OCI-LY7 (cell line): ENCODE results near the gene SGF29. TPM values are rescaled to one million over a fixed set of nuclear protein-coding genes. Genes with fewer than 3 reads are reported as not detected.

Experiments used
- Bru-seq: library from RNA; stranded (reverse); fragments of 400-500 nt; gene quantifications from one replicate; lab custom pipeline; 2021; lab: Mats Ljungman, UMichigan
- BruChase-seq, 2 experiments: library from RNA; stranded (reverse); fragments of 400-500 nt; gene quantifications; one replicate each; lab custom pipeline; 2021; lab: Mats Ljungman, UMichigan
- BruUV-seq: library from RNA; stranded (reverse); fragments of 400-500 nt; replicated peaks from 2 replicates; lab custom pipeline; 2021; lab: Mats Ljungman, UMichigan
- CTCF ChIA-PET: fragments of 300-600 bp; sonication (Branson Sonifier 250); formaldehyde crosslinking; loops from one replicate; lab custom pipeline; 2022; ENCODE audit warnings: antibody characterized with exemption; ENCODE audit not compliant: unreplicated experiment; lab: Charles Lee
- POLR2A ChIA-PET: fragments of 300-600 bp; sonication (Branson Sonifier 250); formaldehyde crosslinking; loops from one replicate; lab custom pipeline; 2022; ENCODE audit warnings: antibody characterized with exemption; lab: Charles Lee
- DNase-seq: peaks from one replicate; pipeline ENCODE4 v3.0.0-alpha.2; 2015; ENCODE audit warnings: low spot score
- H2AFZ ChIP-seq: fragments of 200-600 bp; sonication (generic), shearing (Covaris generic); 2 replicates; pipeline ENCODE4 v1.6.1; 2014; ENCODE audit warnings: mild to moderate bottlenecking, antibody characterized with exemption, low read length, moderate library complexity
- H3K27ac ChIP-seq: fragments of 200-600 bp; sonication (generic); 2 replicates; pipeline ENCODE4 v1.5.1; 2014; ENCODE audit warnings: mixed run types, low read depth, mild to moderate bottlenecking, moderate library complexity, low read length, inconsistent platforms; ENCODE audit not compliant: poor library complexity, severe bottlenecking
- H3K36me3 ChIP-seq: fragments of 200-600 bp; sonication (generic); 2 replicates; pipeline ENCODE4 v1.6.1; 2014; ENCODE audit warnings: mild to moderate bottlenecking, antibody characterized with exemption, low read length, moderate library complexity, mixed read lengths; ENCODE audit not compliant: insufficient read depth
- H3K4me1 ChIP-seq: fragments of 200-600 bp; sonication (generic); 2 replicates; pipeline ENCODE4 v1.5.1; 2014; ENCODE audit warnings: mild to moderate bottlenecking, low read length; ENCODE audit not compliant: insufficient read depth, poor library complexity, severe bottlenecking
- H3K4me2 ChIP-seq: fragments of 200-600 bp; sonication (generic); 2 replicates; pipeline ENCODE4 v1.6.1; 2014; ENCODE audit warnings: mild to moderate bottlenecking, low read length
- H3K4me3 ChIP-seq: fragments of 200-600 bp; sonication (generic); 2 replicates; pipeline ENCODE4 v1.5.1; 2014; ENCODE audit warnings: mild to moderate bottlenecking, low read depth, low read length; ENCODE audit not compliant: poor library complexity, severe bottlenecking
- H3K79me2 ChIP-seq: fragments of 200-600 bp; sonication (generic); 2 replicates; pipeline ENCODE4 v1.6.1; 2016; ENCODE audit warnings: low read depth, mild to moderate bottlenecking, low read length, moderate library complexity, mixed read lengths; ENCODE audit not compliant: insufficient read depth
- H3K9me2 ChIP-seq: fragments of 200-600 bp; sonication (generic); 2 replicates; pipeline ENCODE4 v1.6.1; 2016; ENCODE audit warnings: mild to moderate bottlenecking, low read length, mixed read lengths; ENCODE audit not compliant: insufficient read depth
- H3K9me3 ChIP-seq: fragments of 200-600 bp; sonication (generic); 2 replicates; pipeline ENCODE4 v1.6.1; 2014; ENCODE audit warnings: mild to moderate bottlenecking, mixed run types, low read length, mixed read lengths
- H4K20me1 ChIP-seq: fragments of 200-600 bp; sonication (generic); 2 replicates; pipeline ENCODE4 v1.6.1; 2014; ENCODE audit warnings: mild to moderate bottlenecking, antibody characterized with exemption, low read length, moderate library complexity, mixed read lengths; ENCODE audit not compliant: insufficient read depth
- EZH2phosphoT487 ChIP-seq: fragments of 200-600 bp; sonication (generic); IDR thresholded peaks from 2 replicates; pipeline ENCODE4 v1.6.1; 2018; ENCODE audit warnings: low read depth, borderline replicate concordance, mild to moderate bottlenecking, mixed run types, antibody characterized with exemption, low read length, moderate library complexity, mixed read lengths
- intact Hi-C: fragments of 100-400 bp; cut with micrococcal nuclease; formaldehyde crosslinking; loops from one replicate; pipeline ENCODE4 v1.10.0; 2022; ENCODE audit not compliant: unreplicated experiment
- long read RNA-seq: library from polyadenylated mRNA; stranded (forward); transcript quantifications from one replicate; pipeline ENCODE4 v2.0.0, GENCODE V29; 2022
- total RNA-seq, 2 experiments: library from RNA; depleted of rRNA in 1 of 2; stranded (reverse); fragments of >200 nt in 1 of 2; shearing (Covaris generic) in 1 of 2; gene quantifications; 2 replicates each; pipeline ENCODE4 v1.2.3, GENCODE V29; 2014 to 2022
- TF ChIP-seq, protein P1 (sequence below): fragments of 200-600 bp; sonication (generic); conservative IDR thresholded peaks from 2 replicates; pipeline ENCODE4 v1.5.1; 2014; ENCODE audit warnings: mild to moderate bottlenecking, antibody characterized with exemption, low read length, moderate library complexity, mixed read lengths

The SGF29 gene
- total RNA-seq (2014; rRNA removed; shearing (Covaris generic)) (21.8 and 32.0 TPM in 2 replicates), total RNA-seq (2022) (22.6 and 33.1 TPM in 2 replicates), Bru-seq, nascent RNA (percentile 58 among the genes with signal in this experiment), BruChase-seq, experiment 1, labeled RNA remaining after a 6-hour chase (percentile 57 among the genes with signal in this experiment), BruChase-seq, experiment 2, labeled RNA remaining after a 2-hour chase (percentile 53 among the genes with signal in this experiment)
- long read RNA-seq, transcript SGF29-201 (10 exons, 1,153 nt) = major isoform, 19 of 26 reads
- long read RNA-seq, partial matches to known transcripts = 1 of 26 reads
- long read RNA-seq, other reads (novel, unspliced or antisense) = 3 of 26 reads

DNA sequence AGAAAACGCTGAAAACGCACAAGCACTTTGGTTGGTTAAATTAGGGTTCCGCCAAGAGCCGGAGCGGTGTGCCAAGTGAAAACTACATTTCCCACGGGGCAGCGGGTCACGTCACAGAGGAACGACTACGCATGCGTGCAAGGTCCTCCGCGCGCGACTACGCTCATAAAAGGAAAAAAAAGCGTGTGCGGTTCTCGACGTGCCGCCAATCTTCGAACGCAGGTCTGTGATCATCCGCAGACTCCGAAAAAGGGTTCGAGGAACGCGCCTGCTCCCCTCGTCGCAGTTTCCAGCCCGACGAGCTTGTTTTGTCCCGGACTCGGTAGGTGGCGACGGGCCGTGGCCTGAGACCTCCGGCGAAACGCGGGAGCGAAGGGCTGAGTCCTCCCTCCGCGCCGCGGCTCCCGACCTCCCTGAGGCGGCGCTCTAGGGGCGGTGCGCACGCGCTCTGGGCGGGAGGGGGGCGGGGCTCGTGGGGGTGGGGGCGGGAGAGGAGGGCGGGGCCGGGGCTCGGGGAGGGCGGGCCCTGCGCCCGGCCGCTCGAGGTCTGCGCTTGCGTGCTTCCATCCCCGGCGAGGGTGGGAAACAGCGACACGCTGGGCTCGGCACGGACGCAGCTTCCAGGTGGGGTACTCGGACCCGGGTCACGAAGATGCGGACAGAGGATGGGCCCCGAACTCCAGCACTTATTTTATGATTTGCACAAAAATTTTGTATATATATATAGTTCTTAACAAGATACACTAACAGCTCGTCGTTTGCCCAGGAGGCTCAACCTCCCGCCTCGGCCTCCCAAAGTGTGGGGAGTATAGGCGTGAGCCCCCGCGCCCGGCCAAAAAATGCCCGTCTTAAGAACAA lies at the start of gene SGF29:
Gene SGF29, plus strand, starts transcription at position 145 of the 858 bp plus-strand sequence. CDS start 27,150 bp downstream, outside the sequence.
- POLR2A ChIA-PET = interaction anchor here (0.6 kb wide), 3 partner anchors 9 to 309 kb away, joined by 3 to 5 read pairs (median 4); no protein-coding TSS in a partner anchor
- H3K4me1 ChIP-seq = peaks cover 22% of the 10 kb centered on the region

GRCh38 chr16:28504707-28505404 lies 48.9 kb upstream of the SGF29 start:
- Histone ChIP-seq H3K79me2 (no peaks in the 10 kb centered on the region), H3K4me2 (no peak overlapping the region), H3K4me3 (no peak overlapping the region), H2AFZ (no peak overlapping the region), H3K4me1 (peaks cover 11% of the 10 kb centered on the region), H3K36me3 (no peaks in the 10 kb centered on the region), H3K27ac (no peak overlapping the region), H4K20me1 (no peaks in the 10 kb centered on the region), H3K9me3 (no peaks in the 10 kb centered on the region), H3K9me2 (no peaks in the 10 kb centered on the region)
- TF ChIP-seq, protein P1, sequence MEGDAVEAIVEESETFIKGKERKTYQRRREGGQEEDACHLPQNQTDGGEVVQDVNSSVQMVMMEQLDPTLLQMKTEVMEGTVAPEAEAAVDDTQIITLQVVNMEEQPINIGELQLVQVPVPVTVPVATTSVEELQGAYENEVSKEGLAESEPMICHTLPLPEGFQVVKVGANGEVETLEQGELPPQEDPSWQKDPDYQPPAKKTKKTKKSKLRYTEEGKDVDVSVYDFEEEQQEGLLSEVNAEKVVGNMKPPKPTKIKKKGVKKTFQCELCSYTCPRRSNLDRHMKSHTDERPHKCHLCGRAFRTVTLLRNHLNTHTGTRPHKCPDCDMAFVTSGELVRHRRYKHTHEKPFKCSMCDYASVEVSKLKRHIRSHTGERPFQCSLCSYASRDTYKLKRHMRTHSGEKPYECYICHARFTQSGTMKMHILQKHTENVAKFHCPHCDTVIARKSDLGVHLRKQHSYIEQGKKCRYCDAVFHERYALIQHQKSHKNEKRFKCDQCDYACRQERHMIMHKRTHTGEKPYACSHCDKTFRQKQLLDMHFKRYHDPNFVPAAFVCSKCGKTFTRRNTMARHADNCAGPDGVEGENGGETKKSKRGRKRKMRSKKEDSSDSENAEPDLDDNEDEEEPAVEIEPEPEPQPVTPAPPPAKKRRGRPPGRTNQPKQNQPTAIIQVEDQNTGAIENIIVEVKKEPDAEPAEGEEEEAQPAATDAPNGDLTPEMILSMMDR = no peak
- no peak for TF ChIP-seq EZH2phosphoT487
- intact Hi-C loops = no loop called here
- CTCF ChIA-PET = no interaction called here
- POLR2A ChIA-PET = no interaction called here
- no peak for DNase-seq
- BruUV-seq = no TSS peak

More for the DNA sequence above, at the start of gene SGF29:
- H3K4me3 ChIP-seq = peak within 1 kb of the TSS; percentile 72
- peak; percentile 95 for DNase-seq
- intact Hi-C loops = loop anchor here (5.0 kb wide), 2 partner anchors 62 to 63 kb away; partner anchors contain the start of genes APOBR and CLN3
- peaks cover 25% of the 10 kb centered on the region; the same call in 1 of the 2 replicates for H3K79me2 ChIP-seq
- H2AFZ ChIP-seq = peak within 1 kb of the TSS; percentile 65; the same call in 1 of the 2 replicates
- no peaks in the 10 kb centered on the region for H3K9me2 ChIP-seq
- no peaks in the 10 kb centered on the region for H3K9me3 ChIP-seq
- CTCF ChIA-PET = interaction anchor here (0.6 kb wide), 1 partner anchor 60 kb away, joined by 3 read pairs; the partner anchor contains the start of gene APOBR
- H3K4me2 ChIP-seq = peak within 1 kb of the TSS; percentile 94
- TSS peak; percentile 99 for BruUV-seq
- H3K27ac ChIP-seq = peak within 1 kb of the TSS; percentile 81
- no peaks in the 10 kb centered on the region for H4K20me1 ChIP-seq
- TF ChIP-seq, protein P1 = peak; percentile 63
- no peak for TF ChIP-seq EZH2phosphoT487
- peaks cover 30% of the 10 kb centered on the region for H3K36me3 ChIP-seq
